KOPT-K1 (cell line): Measurements from ENCODE around the gene KREMEN1.
"Not testable (repeated sequence)": the region's sequence is repeated elsewhere in the genome, so short reads cannot be mapped to it uniquely, and the experiment has no call there.

Source experiments
- H3K27ac ChIP-seq: fragments of 200-600 bp; sonication (generic); 2 replicates; pipeline ENCODE4 v1.5.1; 2016; ENCODE audit warnings: antibody characterized with exemption, mild to moderate bottlenecking, low read depth, low read length; ENCODE audit not compliant: poor library complexity, severe bottlenecking
- H3K36me3 ChIP-seq: fragments of 200-600 bp; sonication (generic); 2 replicates; pipeline ENCODE4 v1.5.1; 2017; ENCODE audit warnings: antibody characterized with exemption, mild to moderate bottlenecking, low read length, moderate library complexity; ENCODE audit not compliant: insufficient read depth
- H3K9me3 ChIP-seq: fragments of 200-600 bp; sonication (generic); 2 replicates; pipeline ENCODE4 v1.5.1; 2017; ENCODE audit warnings: antibody characterized with exemption, low read length, mild to moderate bottlenecking; ENCODE audit not compliant: insufficient read depth, poor library complexity, severe bottlenecking

KREMEN1 gene

DNA sequence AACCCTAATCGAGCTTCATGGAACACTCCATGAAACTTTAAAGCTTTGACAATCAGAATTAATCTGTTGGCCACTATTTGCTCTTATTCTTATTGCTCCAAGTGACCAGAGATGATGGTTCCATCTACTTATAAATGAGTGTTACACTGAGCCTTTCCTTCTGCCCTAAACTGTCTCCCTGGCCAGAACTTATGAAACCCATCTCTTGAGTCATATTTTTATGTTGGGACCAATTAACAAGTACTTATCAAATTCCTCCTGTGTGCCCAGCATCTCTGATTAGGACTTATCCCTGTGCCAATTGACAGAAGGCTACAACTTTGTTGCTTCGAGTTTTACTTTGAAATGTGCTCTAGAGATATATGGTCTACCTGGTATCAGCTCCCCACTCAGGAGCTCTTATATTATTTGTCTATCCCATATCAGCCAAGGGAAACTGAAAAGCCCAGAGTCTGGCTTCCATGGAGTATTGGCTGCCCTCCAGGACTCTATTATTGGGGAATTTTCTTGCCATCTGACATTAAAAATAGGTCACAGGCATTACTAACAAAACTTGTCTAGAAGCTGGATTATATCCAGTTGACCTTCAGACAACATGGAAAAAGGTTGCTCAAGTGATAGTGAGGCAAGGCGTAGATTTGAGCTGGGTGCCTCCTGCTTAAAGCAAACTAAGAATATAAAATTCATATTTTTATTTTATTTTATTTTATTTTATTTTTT is 8.8 kb downstream of the KREMEN1 start:
- no peaks in the 10 kb centered on the region for H3K36me3 ChIP-seq
- no peaks in the 10 kb centered on the region for H3K9me3 ChIP-seq
- H3K27ac ChIP-seq, result no peak overlapping the region

DNA sequence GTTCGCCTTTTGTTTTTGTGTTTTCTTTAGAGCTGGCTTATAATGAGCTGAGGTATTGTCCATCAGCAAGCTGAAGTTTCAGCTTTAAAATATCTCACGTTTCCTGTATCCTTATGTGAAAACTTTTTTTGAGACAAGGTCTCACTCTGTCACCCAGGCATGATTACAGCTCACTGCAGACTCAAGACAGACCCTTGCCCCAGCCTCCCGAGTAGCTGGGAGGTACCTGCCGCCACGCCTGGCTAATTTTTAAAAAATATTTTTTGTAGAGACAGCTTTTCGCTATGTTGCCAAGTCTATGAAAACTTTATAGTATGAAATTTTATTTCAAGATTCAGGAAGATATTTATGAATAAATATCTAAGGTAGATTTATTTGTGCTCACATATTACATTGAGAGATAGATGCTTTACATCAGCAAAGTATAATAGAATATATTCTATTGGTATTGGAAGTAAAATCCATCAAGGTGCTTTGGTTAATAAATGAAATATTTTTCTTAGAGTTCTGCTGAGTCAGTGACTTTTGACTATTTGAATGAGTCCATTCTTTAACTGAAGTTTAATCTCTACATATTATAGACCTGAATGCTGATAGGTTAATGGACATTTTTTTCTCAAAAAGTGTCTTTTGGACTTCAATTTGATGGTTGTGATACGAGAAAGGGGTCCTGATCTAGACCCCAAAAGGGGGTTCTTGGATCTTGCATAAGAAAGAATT is 10.2 kb downstream of the KREMEN1 start:
- H3K9me3 ChIP-seq, result no peaks in the 10 kb centered on the region
- H3K27ac ChIP-seq, result no peak overlapping the region
- no peaks in the 10 kb centered on the region for H3K36me3 ChIP-seq

DNA sequence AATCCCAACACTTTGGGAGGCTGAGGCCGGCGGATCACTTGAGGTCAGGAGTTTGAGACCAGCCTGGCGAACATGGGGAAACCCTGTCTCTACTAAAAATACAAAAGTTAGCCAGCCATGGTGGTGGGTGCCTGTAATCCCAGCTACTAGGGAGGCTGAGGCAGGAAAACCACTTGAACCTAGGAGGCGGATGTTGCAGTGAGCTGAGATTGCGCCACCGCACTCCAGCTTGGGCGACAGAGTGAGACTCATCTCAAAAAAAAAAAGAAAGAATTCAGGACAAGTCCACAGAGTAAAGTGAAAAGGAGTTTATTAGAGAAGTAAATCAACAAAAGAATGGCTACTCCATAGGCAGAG is 10.7 kb downstream of the KREMEN1 start:
- H3K27ac ChIP-seq, H3K9me3 ChIP-seq, H3K36me3 ChIP-seq: not testable (repeated sequence)

DNA sequence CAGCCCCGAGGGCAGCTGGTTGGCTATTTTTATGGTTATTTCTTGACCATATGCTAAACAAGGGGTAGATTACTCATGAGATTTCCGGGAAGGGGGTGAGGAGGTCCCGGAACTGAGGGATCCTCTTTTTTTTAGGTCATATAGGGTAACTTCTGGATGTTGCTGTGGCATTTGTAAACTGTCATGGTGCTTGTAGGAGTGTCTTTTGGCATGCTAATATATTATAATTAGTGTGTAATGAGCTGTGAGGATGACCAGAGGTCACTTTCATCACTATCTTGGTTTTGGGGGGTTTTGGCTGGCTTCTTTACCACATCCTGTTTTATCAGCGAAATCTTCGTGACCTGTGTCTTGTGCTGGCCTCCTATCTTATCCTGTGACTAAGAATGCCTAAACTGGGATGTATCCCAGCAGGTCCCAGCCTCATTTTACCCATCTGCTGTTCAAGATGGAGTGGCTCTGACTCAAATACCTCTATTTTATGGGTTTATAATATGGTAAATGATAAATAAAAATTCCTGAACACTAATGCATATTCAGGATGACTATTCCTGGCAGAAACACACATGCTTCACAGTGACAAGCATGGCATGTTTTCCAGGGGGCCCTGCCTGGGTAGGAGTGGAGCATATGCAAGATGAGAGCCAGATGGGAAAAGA is 11.2 kb downstream of the KREMEN1 start:
- Histone ChIP-seq H3K27ac (no peak overlapping the region), H3K9me3 (no peaks in the 10 kb centered on the region)

DNA sequence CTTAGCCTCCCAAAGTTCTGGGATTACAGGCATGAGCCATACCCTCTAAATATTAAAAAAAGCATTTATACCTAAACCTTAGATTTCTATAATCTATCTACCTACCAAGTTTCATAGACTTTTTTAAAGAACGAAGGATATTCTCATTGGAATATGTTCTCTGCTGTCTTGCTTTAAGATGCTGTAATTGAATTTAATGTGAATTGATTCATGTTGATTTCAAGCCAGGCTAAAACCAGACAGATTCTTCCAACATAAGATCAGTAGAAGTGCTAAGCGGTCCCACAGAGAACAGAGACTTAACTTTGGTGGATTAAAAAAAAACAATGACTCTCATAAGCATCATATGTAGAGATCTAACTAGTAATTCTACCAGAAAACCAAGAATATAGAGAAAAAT is 14.2 kb downstream of the KREMEN1 start:
- no peaks in the 10 kb centered on the region for H3K36me3 ChIP-seq
- no peak overlapping the region for H3K27ac ChIP-seq
- no peaks in the 10 kb centered on the region for H3K9me3 ChIP-seq

More for the DNA sequence above, 11.2 kb downstream of the KREMEN1 start:
- no peaks in the 10 kb centered on the region for H3K36me3 ChIP-seq

DNA sequence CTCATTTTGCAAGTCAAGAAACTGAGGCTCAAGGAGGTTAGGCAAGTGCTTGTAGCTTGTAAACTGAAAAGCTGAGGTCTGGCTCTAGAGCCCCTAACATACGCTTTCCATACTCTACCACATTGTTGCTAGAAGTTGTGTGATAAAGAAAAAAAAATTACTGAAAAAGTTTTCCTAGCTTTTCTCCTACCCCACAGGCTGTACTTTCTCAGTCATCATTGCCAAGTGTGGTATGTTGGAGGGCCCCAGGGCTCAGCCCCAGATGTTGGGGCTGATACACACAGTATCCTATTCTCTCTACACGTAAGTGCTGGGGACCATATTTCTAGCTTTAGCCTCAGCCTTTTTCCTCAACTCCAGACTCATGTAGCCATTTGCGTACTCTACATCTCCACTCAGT is 16.0 kb downstream of the KREMEN1 start:
- H3K9me3 ChIP-seq, result no peaks in the 10 kb centered on the region
- H3K27ac ChIP-seq, result no peak overlapping the region
- no peaks in the 10 kb centered on the region for H3K36me3 ChIP-seq

DNA sequence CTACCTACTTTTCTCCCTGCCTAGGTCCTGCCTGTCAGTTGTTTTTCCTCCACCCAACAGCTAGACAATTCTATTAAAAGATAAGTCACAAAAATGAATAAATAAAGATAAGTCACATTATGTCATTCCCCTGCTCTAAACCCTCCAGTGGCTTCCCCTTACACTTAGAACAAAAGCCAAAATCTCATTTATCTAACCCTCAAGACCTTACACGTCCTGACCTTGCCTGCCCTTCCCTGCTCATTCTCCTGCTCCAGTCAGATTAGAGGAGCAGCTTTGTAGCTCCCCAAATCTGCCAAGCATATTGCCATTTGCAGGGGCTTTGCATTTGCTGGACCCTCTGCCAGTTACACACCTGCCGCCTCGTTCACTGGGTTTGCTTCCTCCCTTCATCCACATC is 16.7 kb downstream of the KREMEN1 start:
- H3K9me3 ChIP-seq, result no peaks in the 10 kb centered on the region
- no peaks in the 10 kb centered on the region for H3K36me3 ChIP-seq
- H3K27ac ChIP-seq, result no peak overlapping the region

DNA sequence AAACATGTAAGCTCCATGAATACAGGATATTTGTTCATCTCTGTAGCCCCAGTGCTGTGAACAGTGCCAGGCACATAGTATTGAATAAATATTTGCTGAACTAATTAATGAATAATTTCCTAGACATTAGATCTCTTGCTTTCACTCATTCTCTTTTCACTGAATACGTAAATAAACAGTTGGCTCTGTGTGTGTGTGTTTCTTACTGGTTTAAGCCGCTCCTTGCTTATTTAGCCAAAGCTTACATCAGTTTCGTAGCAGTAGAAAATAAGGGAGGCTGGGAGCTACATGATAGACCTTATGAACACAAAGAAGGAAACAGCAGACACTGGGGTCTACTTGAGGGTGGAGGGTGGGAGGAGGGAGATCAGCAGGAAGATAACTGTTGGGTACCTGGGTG is 17.2 kb downstream of the KREMEN1 start:
- Histone ChIP-seq H3K27ac (no peak overlapping the region), H3K9me3 (no peaks in the 10 kb centered on the region), H3K36me3 (no peaks in the 10 kb centered on the region)

DNA sequence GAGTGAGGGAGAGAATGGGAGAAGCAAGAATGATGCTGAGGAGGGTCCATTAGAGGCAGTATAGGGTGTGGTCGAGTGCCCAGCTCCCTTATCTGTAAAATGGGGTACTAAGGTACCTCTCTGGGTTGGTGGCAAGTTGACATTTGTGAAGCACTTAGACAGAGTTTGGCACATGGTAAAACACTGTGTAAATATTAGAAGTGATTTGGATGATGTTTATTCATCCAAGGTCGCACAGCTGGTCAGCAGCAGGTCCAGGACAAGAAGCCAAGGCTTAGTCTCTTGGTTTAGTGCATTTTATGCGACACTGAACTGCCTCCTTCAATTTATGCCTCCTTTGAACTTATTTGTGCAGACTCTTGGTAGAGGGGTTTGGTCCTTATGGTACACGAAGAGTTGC is 19.4 kb downstream of the KREMEN1 start:
- no peaks in the 10 kb centered on the region for H3K9me3 ChIP-seq
- no peak overlapping the region for H3K27ac ChIP-seq
- H3K36me3 ChIP-seq, result no peaks in the 10 kb centered on the region

DNA sequence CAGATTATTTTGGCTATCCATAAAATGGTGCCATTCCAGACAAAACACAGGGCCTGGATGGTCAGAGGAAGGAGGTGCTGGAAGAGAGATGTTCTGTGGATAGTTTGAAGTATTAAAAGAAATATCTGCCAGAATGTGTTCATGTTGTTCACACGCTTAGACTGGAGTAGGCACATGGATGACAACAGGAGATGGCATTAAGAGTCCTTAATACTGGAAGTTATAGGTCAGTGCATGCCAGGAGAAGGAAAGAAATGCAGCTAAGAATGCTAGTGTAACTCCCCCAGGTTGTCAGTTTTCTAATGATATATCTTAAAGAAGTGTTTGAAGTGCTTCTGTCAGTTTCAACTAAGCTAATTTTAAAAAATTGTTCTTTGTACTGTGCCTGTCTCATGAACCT is 20.2 kb downstream of the KREMEN1 start:
- Histone ChIP-seq H3K27ac (no peak overlapping the region), H3K36me3 (no peaks in the 10 kb centered on the region), H3K9me3 (no peaks in the 10 kb centered on the region)

DNA sequence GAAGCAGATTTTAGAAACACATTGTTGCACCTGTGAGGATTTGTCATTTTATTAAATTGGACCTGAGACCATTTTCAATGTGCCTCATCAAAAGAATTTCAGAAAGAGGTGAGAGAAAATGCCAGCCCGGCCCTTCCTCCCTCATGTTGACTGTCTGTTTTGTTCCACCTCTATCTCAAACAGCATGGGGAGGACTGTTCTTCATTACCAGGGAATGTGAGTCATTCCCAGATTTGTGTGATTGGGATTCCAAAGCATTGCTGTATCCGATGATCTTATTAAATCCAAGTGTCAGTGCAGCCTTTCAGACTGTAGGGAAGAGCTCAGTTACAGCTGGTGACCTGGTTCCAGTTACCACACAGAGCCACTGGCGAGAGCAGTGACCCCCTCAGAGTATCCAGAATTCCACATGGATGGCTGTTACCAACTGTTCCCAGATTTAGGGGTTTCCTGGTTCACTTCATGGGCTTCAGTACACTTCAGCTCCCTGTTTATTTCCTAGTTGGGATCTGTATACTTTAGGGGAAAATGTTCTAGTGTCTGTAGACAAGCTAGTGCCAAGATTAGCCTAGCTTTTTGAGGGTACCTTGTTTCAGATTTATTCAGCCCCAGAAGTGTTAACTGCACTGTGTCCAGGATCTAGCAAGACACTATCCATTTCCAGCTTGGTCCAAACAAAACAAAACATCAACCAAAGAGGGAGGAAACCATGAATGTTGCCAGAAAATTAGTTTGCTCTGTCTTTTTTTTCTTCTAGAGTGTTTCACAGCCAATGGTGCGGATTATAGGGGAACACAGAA is 20.9 kb downstream of the KREMEN1 start:
- Histone ChIP-seq H3K36me3 (no peaks in the 10 kb centered on the region), H3K27ac (no peak overlapping the region), H3K9me3 (no peaks in the 10 kb centered on the region)

DNA sequence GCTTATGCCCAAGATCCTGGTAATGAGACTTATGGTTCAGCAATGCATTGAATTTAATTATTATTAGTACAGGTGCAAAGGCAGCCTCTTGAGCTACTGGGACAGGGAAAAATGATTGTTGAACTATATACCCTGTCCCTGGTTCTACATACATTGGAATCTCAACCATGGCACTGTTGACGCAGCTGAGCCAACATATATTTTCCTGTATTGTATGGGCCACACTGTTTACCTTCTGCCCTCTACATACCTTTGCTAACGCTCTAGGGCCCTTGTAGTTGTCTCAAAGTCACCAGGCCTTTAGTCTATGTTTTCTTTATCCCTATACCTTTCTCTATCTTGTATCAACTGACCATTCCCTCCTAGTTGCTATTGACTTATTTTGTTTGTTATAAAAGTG is 22.6 kb downstream of the KREMEN1 start:
- Histone ChIP-seq H3K27ac (no peak overlapping the region), H3K36me3 (no peaks in the 10 kb centered on the region), H3K9me3 (no peaks in the 10 kb centered on the region)

DNA sequence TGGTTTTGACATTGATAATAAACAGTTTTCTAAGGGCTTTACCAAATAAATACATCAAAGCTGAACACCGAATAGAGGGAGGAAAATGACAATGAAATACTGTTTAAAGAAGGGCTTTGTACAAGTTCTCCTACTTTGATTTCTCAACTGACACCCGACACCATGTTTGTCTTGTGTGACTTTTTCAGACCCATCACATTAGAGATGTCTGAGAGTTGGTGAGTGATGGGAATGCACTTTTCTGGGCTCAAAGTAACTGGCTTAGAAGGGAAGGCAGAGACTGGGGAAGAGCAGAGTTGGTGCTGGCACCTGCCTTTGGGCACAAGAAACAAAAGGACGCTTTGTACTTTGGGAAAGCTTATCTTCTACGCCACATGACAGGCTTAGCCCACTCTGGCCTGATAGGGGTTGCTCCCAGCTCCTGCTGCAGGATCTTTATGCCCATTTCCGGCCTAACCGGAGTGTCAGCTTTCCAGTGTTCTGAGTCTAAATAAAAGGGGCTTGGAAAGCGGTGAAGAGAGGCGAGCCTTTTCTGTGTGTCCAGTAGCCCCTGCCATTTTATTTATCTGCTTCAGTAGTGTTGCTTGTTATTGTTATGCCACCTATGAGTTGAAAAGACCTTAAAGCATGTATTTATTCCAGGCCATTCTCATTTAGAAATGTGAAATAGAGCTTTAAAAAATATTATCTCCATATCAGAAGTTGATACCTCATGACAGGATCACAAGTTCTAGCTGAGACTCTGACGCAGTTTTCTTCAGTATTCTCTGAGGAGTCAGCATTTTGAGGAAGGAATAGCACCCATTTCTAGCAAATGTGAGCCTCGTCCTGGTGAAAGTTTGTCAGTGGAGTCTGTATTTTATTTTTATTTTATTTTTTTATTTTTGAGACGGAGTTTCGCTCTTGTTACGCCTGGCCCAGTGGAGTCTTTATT is 24.2 kb downstream of the KREMEN1 start:
- Histone ChIP-seq H3K9me3 (no peaks in the 10 kb centered on the region), H3K27ac (no peak overlapping the region), H3K36me3 (no peaks in the 10 kb centered on the region)

DNA sequence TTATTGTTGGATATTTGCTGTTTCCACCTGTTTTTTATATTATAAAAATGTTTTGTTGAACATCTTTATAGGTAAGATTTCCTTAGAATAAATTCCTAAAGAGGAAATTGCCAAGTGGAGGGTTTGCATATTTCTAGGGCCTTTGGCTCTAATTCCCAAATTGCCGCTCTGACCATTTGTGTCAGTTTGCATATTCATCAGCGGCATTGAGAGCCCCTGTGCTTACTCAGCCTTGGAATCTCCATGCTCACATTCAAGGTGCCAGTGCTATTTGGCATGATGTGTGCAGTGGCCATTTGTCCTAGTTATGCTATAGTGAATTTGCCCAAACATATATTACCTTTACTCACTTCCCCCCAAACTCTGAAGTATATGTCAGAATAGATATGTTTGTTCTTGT is 25.5 kb downstream of the KREMEN1 start:
- no peaks in the 10 kb centered on the region for H3K9me3 ChIP-seq
- no peak overlapping the region for H3K27ac ChIP-seq
- no peaks in the 10 kb centered on the region for H3K36me3 ChIP-seq
